ENCODE measurements around the gene GRN. TPM values are rescaled to one million over a fixed set of nuclear protein-coding genes. Genes with fewer than 3 reads are reported as not detected.

Gene GRN
- total and polyA plus RNA-seq, 9 of the 15 experiments (the other 6 are each of a cell fraction or from before 2014, with no cell fraction given): 5.4 to 75.3 (median 20.7) TPM

GRCh38 chr17:44400226-44400847, 55.2 kb downstream of the GRN start:
- no TSS peak for BruUV-seq (replicated peaks)
- H3K9ac ChIP-seq (ENCODE audit: insufficient read depth in 1 of 2, low read depth in 2 of 2, low read length in 2 of 2): no peak overlapping the region
- no peaks in the 10 kb centered on the region for H3K27me3 ChIP-seq (ENCODE audit: control insufficient read depth in 2 of 2, insufficient read depth in 2 of 2, low read length in 2 of 2)
- H3K9me3 ChIP-seq (replicated peaks; ENCODE audit: control insufficient read depth, insufficient read depth, low read depth, low read length): no peaks in the 10 kb centered on the region
- no peaks in the 10 kb centered on the region for H3K9me1 ChIP-seq (ENCODE audit: control insufficient read depth, insufficient read depth, low read length)
- intact Hi-C loops (cut with micrococcal nuclease): loop anchor here (2.0 kb wide), 1 partner anchor 122 kb away; no protein-coding TSS in a partner anchor
- CTCF ChIA-PET (ENCODE audit: low intra/inter-chr PET ratio): interaction anchor here (0.5 to 2.6 kb wide), 3 partner anchors 75 to 371 kb away, joined by 3 to 17 read pairs (median 4); no protein-coding TSS in a partner anchor
- H3K4me3 ChIP-seq: no peak overlapping the region
- no peak overlapping the region for H3K27ac ChIP-seq (ENCODE audit: extremely low read depth, low read depth, low read length)
- no peak overlapping the region for H2AFZ ChIP-seq (ENCODE audit: low read depth, low read length)
- H3K4me1 ChIP-seq (replicated peaks in 1 of 2; ENCODE audit: control insufficient read depth in 2 of 2, insufficient read depth in 2 of 2, low read length in 2 of 2): 0 out of 5 replicates have a peak, but pooled peaks cover 0 to 2% of the 10 kb centered on the region in 2 experiments
- DNase-seq (ENCODE audit: extremely low read depth in 1 of 4, low spot score in 3 of 4) (peak in 3 of 4 experiments; percentile 37 to 58 (median 45)), FAIRE-seq (no peak), ATAC-seq (peak; percentile 83)
- H4K20me1 ChIP-seq (replicated peaks; ENCODE audit: control insufficient read depth, insufficient read depth, low read length): no peaks in the 10 kb centered on the region
- POLR2A ChIA-PET: interaction anchor here (0.7 kb wide), 1 partner anchor 9 kb away, joined by 3 read pairs; no protein-coding TSS in a partner anchor
- no peak overlapping the region for H3K4me2 ChIP-seq (ENCODE audit: insufficient read depth, low read length)
- H3K36me3 ChIP-seq (ENCODE audit: control insufficient read depth, insufficient read depth, low read length): peaks cover 52% of the 10 kb centered on the region; the same call in 2 of the 3 replicates
- H3K79me2 ChIP-seq (ENCODE audit: control insufficient read depth, insufficient read depth, low read length): no peaks in the 10 kb centered on the region
- 91% methylated on average over 3 of the region's 3 CpGs for WGBS (ENCODE audit: insufficient coverage, low coverage, missing lambda C conversion rate)
- in situ Hi-C loops (cut with MboI): no loop called here
- TF ChIP-seq SMC3 (conservative IDR thresholded peaks at IDR 0.05; ENCODE audit: insufficient read depth, low read depth, low read length): 0 out of 2 replicates have a peak, but pooled peaks have one; percentile 33
- no peak for TF ChIP-seq MAFF (IDR thresholded peaks at IDR 0.05; ENCODE audit: low read length)
- no peak for TF ChIP-seq CHCHD3 (CRISPR knock-in tag; IDR thresholded peaks at IDR 0.05)
- TF ChIP-seq REST (IDR thresholded peaks at IDR 0.05; ENCODE audit: borderline replicate concordance): peak; percentile 58; the same call in 1 of the 2 replicates
- no peak for TF ChIP-seq REST (CRISPR knock-in tag; IDR thresholded peaks at IDR 0.05; ENCODE audit: low read depth)
- peak in 1 of 2 experiments; percentile 61; a peak in 2 of 4 replicates for TF ChIP-seq RAD21 (CRISPR knock-in tag; conservative IDR thresholded peaks at IDR 0.05 in 1 of 2, IDR thresholded peaks at IDR 0.05 in 1 of 2)
- no peak for TF ChIP-seq ZNF239 (CRISPR knock-in tag; IDR thresholded peaks at IDR 0.05)
- TF ChIP-seq RBM34 (IDR thresholded peaks at IDR 0.05; ENCODE audit: borderline replicate concordance, insufficient read depth, low read length): no peak
- no peak for TF ChIP-seq STAT5A (IDR thresholded peaks at IDR 0.05; ENCODE audit: borderline replicate concordance, low read length)
- TF ChIP-seq CTCF (IDR thresholded peaks at IDR 0.05 in 2 of 3, conservative IDR thresholded peaks at IDR 0.05 in 1 of 3; ENCODE audit: insufficient read depth in 2 of 3, low read depth in 1 of 3, low read length in 3 of 3): peak; percentile 52 to 66 (median 64)
- TF ChIP-seq GTF2A2 (tag; IDR thresholded peaks at IDR 0.05): no peak
- no peak for TF ChIP-seq KAT8 (IDR thresholded peaks at IDR 0.05; ENCODE audit: low read depth)

All from K562 (cell line).